ENCODE measurements around the gene DUSP7. TPM values are rescaled to one million over a fixed set of nuclear protein-coding genes. Genes with fewer than 3 reads are reported as not detected.
A peak's percentile ranks its signal among the peaks of the same experiment; 100 is the strongest.

DUSP7 gene
- polyA plus RNA-seq, 3 donors: 2.8 to 36.8 (median 3.9) TPM

DNA sequence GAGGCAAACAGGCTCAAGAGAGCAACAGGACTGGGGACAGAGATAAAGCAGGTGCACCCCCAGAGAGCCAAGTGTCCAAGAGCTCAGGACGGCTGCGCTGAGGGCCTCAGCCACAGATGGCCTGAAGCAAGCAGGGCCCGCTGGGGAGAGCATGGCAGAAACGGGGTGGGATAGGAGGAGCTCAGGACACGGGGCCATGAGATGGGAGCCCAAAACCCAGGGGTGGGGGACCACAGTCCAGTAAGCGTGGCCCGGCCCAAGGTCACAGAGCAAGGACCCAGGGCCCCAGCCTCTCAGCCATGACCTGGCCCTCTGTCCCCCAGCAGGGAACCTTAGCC, 9.5 kb downstream of the DUSP7 start:
- TF ChIP-seq CTCF (IDR thresholded peaks at IDR 0.05): no peak
- Mint-ChIP-seq H3K27ac (peak overlapping the region in 3 of 7 donors; percentile 3 to 63 (median 15)), H3K27me3 (ENCODE audit: low read depth in 3 of 3) (peaks cover 0 to 5% (median 2%) of the 10 kb centered on the region in 3 donors), H3K9me3 (no peaks in the 10 kb centered on the region), H3K4me1 (peaks cover 13% of the 10 kb centered on the region), H3K4me3 (no peak overlapping the region), H3K36me3 (peaks cover 34 to 42% of the 10 kb centered on the region in 2 donors)
- H3K9ac ChIP-seq (ENCODE audit: insufficient read depth, low read length, poor library complexity, severe bottlenecking): no peak overlapping the region
- 100% methylated on average over 7 of the region's 7 CpGs for WGBS (ENCODE audit: insufficient coverage)
- no peaks in the 10 kb centered on the region for H3K27me3 ChIP-seq (ENCODE audit: control insufficient read depth in 2 of 2, insufficient read depth in 2 of 2, low read length in 2 of 2)
- H3K4me1 ChIP-seq (ENCODE audit: control insufficient read depth in 1 of 2, insufficient read depth in 2 of 2, low read length in 2 of 2): peaks cover 5 to 12% of the 10 kb centered on the region in 2 donors
- no peaks in the 10 kb centered on the region for H3K9me3 ChIP-seq (replicated peaks in 1 of 2; ENCODE audit: control insufficient read depth in 1 of 2, insufficient read depth in 1 of 2, low read length in 2 of 2)
- no peak overlapping the region for H3K4me3 ChIP-seq (replicated peaks in 1 of 3; ENCODE audit: low read depth in 2 of 3, low read length in 3 of 3)
- intact Hi-C loops (cut with micrococcal nuclease): no loop called here
- H2AFZ ChIP-seq (ENCODE audit: insufficient read depth, low read depth, low read length, poor library complexity, severe bottlenecking): no peak overlapping the region
- no peak overlapping the region for H3K27ac ChIP-seq (ENCODE audit: low read depth in 1 of 2, low read length in 2 of 2)
- H3K4me2 ChIP-seq (replicated peaks; ENCODE audit: extremely low read depth, low read length, poor library complexity, severe bottlenecking): no peak overlapping the region
- DNase-seq: no peak
- peaks cover 48% of the 10 kb centered on the region for H4K20me1 ChIP-seq (ENCODE audit: insufficient read depth, low read length)
- H3K79me2 ChIP-seq (ENCODE audit: insufficient read depth, low read length): peaks cover 21% of the 10 kb centered on the region
- peaks cover 35 to 45% of the 10 kb centered on the region in 2 donors for H3K36me3 ChIP-seq (replicated peaks in 1 of 2; ENCODE audit: control insufficient read depth in 1 of 2, insufficient read depth in 2 of 2, low read length in 2 of 2)

- Mint-ChIP-seq H3K4me1 (peaks cover 8% of the 10 kb centered on the region), H3K27me3 (ENCODE audit: low read depth in 3 of 3) (peaks cover 0 to 5% (median 2%) of the 10 kb centered on the region in 3 donors)
- no peak overlapping the region for H2AFZ ChIP-seq (ENCODE audit: insufficient read depth, low read depth, low read length, poor library complexity, severe bottlenecking)
These were observed 10.0 kb downstream of the DUSP7 start for GRCh38 chr3:52046186-52046901.

More at GRCh38 chr3:52046186-52046901, 10.0 kb downstream of the DUSP7 start:
- no peak for DNase-seq
- peak overlapping the region in 4 of 7 donors; percentile 15 to 63 (median 44) for H3K27ac Mint-ChIP-seq
- H4K20me1 ChIP-seq (ENCODE audit: insufficient read depth, low read length): peaks cover 43% of the 10 kb centered on the region
- H3K4me2 ChIP-seq (replicated peaks; ENCODE audit: extremely low read depth, low read length, poor library complexity, severe bottlenecking): no peak overlapping the region
- peak overlapping the region; percentile 8 for H3K9ac ChIP-seq (ENCODE audit: insufficient read depth, low read length, poor library complexity, severe bottlenecking)
- H3K36me3 ChIP-seq (replicated peaks in 1 of 2; ENCODE audit: control insufficient read depth in 1 of 2, insufficient read depth in 2 of 2, low read length in 2 of 2): peaks cover 29 to 40% of the 10 kb centered on the region in 2 donors
- no peak for TF ChIP-seq CTCF (IDR thresholded peaks at IDR 0.05)
- 92% methylated on average over 11 of the region's 12 CpGs for WGBS (ENCODE audit: insufficient coverage)
- H3K79me2 ChIP-seq (ENCODE audit: insufficient read depth, low read length): peaks cover 16% of the 10 kb centered on the region
- H3K9me3 Mint-ChIP-seq: no peaks in the 10 kb centered on the region
- H3K4me3 ChIP-seq (replicated peaks in 1 of 3; ENCODE audit: low read depth in 2 of 3, low read length in 3 of 3): no peak overlapping the region
- intact Hi-C loops (cut with micrococcal nuclease): no loop called here
- H3K27ac ChIP-seq (ENCODE audit: low read depth in 1 of 2, low read length in 2 of 2): no peak overlapping the region
- H3K27me3 ChIP-seq (ENCODE audit: control insufficient read depth in 2 of 2, insufficient read depth in 2 of 2, low read length in 2 of 2): no peaks in the 10 kb centered on the region
- peaks cover 0 to 7% of the 10 kb centered on the region in 2 donors for H3K4me1 ChIP-seq (ENCODE audit: control insufficient read depth in 1 of 2, insufficient read depth in 2 of 2, low read length in 2 of 2)
- H3K4me3 Mint-ChIP-seq: no peak overlapping the region
- H3K36me3 Mint-ChIP-seq: peaks cover 30 to 37% of the 10 kb centered on the region in 2 donors
- no peaks in the 10 kb centered on the region for H3K9me3 ChIP-seq (replicated peaks in 1 of 2; ENCODE audit: control insufficient read depth in 1 of 2, insufficient read depth in 1 of 2, low read length in 2 of 2)
